ENCODE measurements around the gene ACTR3. TPM values are rescaled to one million over a fixed set of nuclear protein-coding genes. Genes with fewer than 3 reads are reported as not detected.

Gene ACTR3
- total and polyA plus RNA-seq, 10 of the 15 experiments (the other 5 are each of a cell fraction or from before 2014, with no cell fraction given), result 79.1 to 616 (median 471) TPM

- H2AFZ ChIP-seq (ENCODE audit: control insufficient read depth, low read depth, low read length), result no peak overlapping the region
- in situ Hi-C loops (cut with MboI), result no loop called here
- BruUV-seq (replicated peaks), result no TSS peak
- no peaks in the 10 kb centered on the region for H3K79me2 ChIP-seq (ENCODE audit: control insufficient read depth, insufficient read depth, low read length)
- no peaks in the 10 kb centered on the region for H4K20me1 ChIP-seq (ENCODE audit: control insufficient read depth, insufficient read depth)
- no peak overlapping the region for H3K9ac ChIP-seq (ENCODE audit: control insufficient read depth, insufficient read depth, low read length)
- DNase-seq (ENCODE audit: low read depth, low spot score) (no peak), ATAC-seq (no peak), FAIRE-seq (no peak)
- H3K36me3 ChIP-seq (ENCODE audit: control insufficient read depth in 2 of 2, insufficient read depth in 2 of 2, low read length in 1 of 2), result no peaks in the 10 kb centered on the region
- no peaks in the 10 kb centered on the region for H3K27me3 ChIP-seq (replicated peaks in 1 of 2; ENCODE audit: control insufficient read depth in 2 of 2, insufficient read depth in 2 of 2, low read length in 1 of 2)
- H3K9me3 ChIP-seq (replicated peaks; ENCODE audit: control insufficient read depth, insufficient read depth, low read length), result no peaks in the 10 kb centered on the region; the same call in 2 of the 3 replicates
- no peak overlapping the region for H3K4me2 ChIP-seq (ENCODE audit: control insufficient read depth, insufficient read depth)
- intact Hi-C loops (cut with micrococcal nuclease; ENCODE audit: unreplicated experiment), result loop anchor here (10.0 kb wide), 1 partner anchor 224 kb away; the partner anchor contains the start of gene SLC35F5
- 96% methylated on average over 20 of the region's 20 CpGs for WGBS (ENCODE audit: insufficient coverage, insufficient replicate concordance, low lambda C conversion rate, missing lambda C conversion rate)
- ChIA-PET CTCF (interaction anchor here (0.6 to 3.7 kb wide), 13 partner anchors 10 to 375 kb away, joined by 3 to 20 read pairs (median 4); partner anchors contain the start of gene SLC35F5), SMC1A (ENCODE audit: uncharacterized antibody, unreplicated experiment) (interaction anchor here (0.8 to 3.5 kb wide), 6 partner anchors 9 to 83 kb away, joined by 3 to 12 read pairs (median 4); no protein-coding TSS in a partner anchor), POLR2A (no interaction called here), RAD21 (ENCODE audit: unreplicated experiment) (interaction anchor here (1.2 to 2.8 kb wide), 3 partner anchors 12 to 279 kb away, joined by 3 to 8 read pairs (median 5); no protein-coding TSS in a partner anchor)
- no peaks in the 10 kb centered on the region for H3K4me1 ChIP-seq (ENCODE audit: control insufficient read depth, insufficient read depth, low read length)
- no peak overlapping the region for H3K27ac ChIP-seq (ENCODE audit: control insufficient read depth, insufficient read depth)
- no peak overlapping the region for H3K4me3 ChIP-seq
- TF ChIP-seq JUNB (IDR thresholded peaks at IDR 0.05), result no peak
- TF ChIP-seq RAD51 (IDR thresholded peaks at IDR 0.05), result no peak
- no peak for TF ChIP-seq ZSCAN29 (IDR thresholded peaks at IDR 0.05)
- TF ChIP-seq MLLT1 (IDR thresholded peaks at IDR 0.05), result no peak
- no peak for TF ChIP-seq JUND (IDR thresholded peaks at IDR 0.05; ENCODE audit: low read depth, low read length)
- TF ChIP-seq USF1 (IDR thresholded peaks at IDR 0.05; ENCODE audit: borderline replicate concordance, extremely low read length, insufficient read depth, low read depth, low read length), result no peak
- no peak for TF ChIP-seq SUZ12 (IDR thresholded peaks at IDR 0.05; ENCODE audit: unreplicated experiment)
- TF ChIP-seq TBL1XR1 (IDR thresholded peaks at IDR 0.05; ENCODE audit: low read depth, low read length), result no peak
- no peak for TF ChIP-seq HCFC1 (IDR thresholded peaks at IDR 0.05; ENCODE audit: low read length)
- no peak for TF ChIP-seq ETV6 (conservative IDR thresholded peaks at IDR 0.05 in 1 of 2, IDR thresholded peaks at IDR 0.05 in 1 of 2; ENCODE audit: borderline replicate concordance in 1 of 2, low read depth in 1 of 2)
- no peak for TF ChIP-seq ZBTB11 (CRISPR knock-in tag; IDR thresholded peaks at IDR 0.05)
- no peak for TF ChIP-seq FOXM1 (IDR thresholded peaks at IDR 0.05; ENCODE audit: low read depth, low read length)
- no peak for TF ChIP-seq ZNF687 (IDR thresholded peaks at IDR 0.05)
These were observed 88.8 kb downstream of the ACTR3 start for GRCh38 chr2:113978524-113979190.
